MCF 10A (cell line): ENCODE results near the gene MAP3K2. TPM values are rescaled to one million over a fixed set of nuclear protein-coding genes. Genes with fewer than 3 reads are reported as not detected.

Experiments
- BruUV-seq: library from RNA; stranded (reverse); fragments of 400-500 nt; replicated peaks from 2 replicates; lab custom pipeline; 2021; lab: Mats Ljungman, UMichigan
- CTCF ChIA-PET: fragments of 300-600 bp; sonication (Branson Sonifier 250); formaldehyde crosslinking; extraction: SDS; loops from one replicate; lab custom pipeline; 2021; ENCODE audit warnings: antibody characterized with exemption, inconsistent platforms; lab: Yijun Ruan, JAX
- POLR2A ChIA-PET: fragments of 300-600, 350-650 bp; sonication (Branson Sonifier 250); formaldehyde crosslinking; extraction: SDS; loops from one replicate; lab custom pipeline; 2020; ENCODE audit warnings: antibody characterized with exemption, inconsistent platforms; lab: Yijun Ruan, JAX
- DNase-seq: peaks from one replicate; pipeline ENCODE4 v3.0.0-alpha.2; 2018; ENCODE audit not compliant: unreplicated experiment
- H3K27ac Mint-ChIP-seq: one replicate; pipeline ENCODE4 v1.8.0; 2022; ENCODE audit warnings: mild to moderate bottlenecking, low read depth, mixed read lengths; ENCODE audit not compliant: unreplicated experiment
- H3K27me3 Mint-ChIP-seq: one replicate; pipeline ENCODE4 v1.8.0; 2022; ENCODE audit warnings: mixed read lengths; ENCODE audit not compliant: insufficient read depth, unreplicated experiment
- H3K36me3 Mint-ChIP-seq: one replicate; pipeline ENCODE4 v1.8.0; 2022; ENCODE audit warnings: mild to moderate bottlenecking, moderate library complexity, mixed read lengths; ENCODE audit not compliant: insufficient read depth, unreplicated experiment
- H3K4me1 Mint-ChIP-seq: one replicate; pipeline ENCODE4 v1.8.0; 2022; ENCODE audit warnings: mixed read lengths; ENCODE audit not compliant: insufficient read depth, unreplicated experiment
- H3K4me3 Mint-ChIP-seq: one replicate; pipeline ENCODE4 v1.8.0; 2022; ENCODE audit warnings: mild to moderate bottlenecking, moderate library complexity, mixed read lengths; ENCODE audit not compliant: unreplicated experiment
- H3K9me3 Mint-ChIP-seq: one replicate; pipeline ENCODE4 v1.8.0; 2022; ENCODE audit warnings: mixed read lengths; ENCODE audit not compliant: unreplicated experiment
- intact Hi-C: fragments of 100-400 bp; cut with micrococcal nuclease; formaldehyde crosslinking; loops from 2 replicates; pipeline ENCODE4 v1.14.1; 2022
- total RNA-seq: library from RNA; stranded (reverse); gene quantifications from 2 replicates; pipeline ENCODE4 v1.2.3, GENCODE V29; 2022
- TF ChIP-seq, protein P1 (sequence below): fragments of 200-600 bp; IDR thresholded peaks from one replicate; pipeline ENCODE4 v1.8.0; 2022; ENCODE audit warnings: antibody characterized with exemption, mild to moderate bottlenecking; ENCODE audit not compliant: unreplicated experiment

MAP3K2 gene
- total RNA-seq, 1 experiment from 2014 or later, result 62.9 TPM

- Mint-ChIP-seq H3K36me3 (no peaks in the 10 kb centered on the region), H3K4me3 (no peak overlapping the region), H3K27ac (no peak overlapping the region), H3K27me3 (no peaks in the 10 kb centered on the region), H3K9me3 (no peaks in the 10 kb centered on the region), H3K4me1 (peaks cover 22% of the 10 kb centered on the region)
- intact Hi-C loops, result loop anchor here (5.0 kb wide), 1 partner anchor 58 kb away; the partner anchor contains the start of gene PROC
- TF ChIP-seq, protein P1, sequence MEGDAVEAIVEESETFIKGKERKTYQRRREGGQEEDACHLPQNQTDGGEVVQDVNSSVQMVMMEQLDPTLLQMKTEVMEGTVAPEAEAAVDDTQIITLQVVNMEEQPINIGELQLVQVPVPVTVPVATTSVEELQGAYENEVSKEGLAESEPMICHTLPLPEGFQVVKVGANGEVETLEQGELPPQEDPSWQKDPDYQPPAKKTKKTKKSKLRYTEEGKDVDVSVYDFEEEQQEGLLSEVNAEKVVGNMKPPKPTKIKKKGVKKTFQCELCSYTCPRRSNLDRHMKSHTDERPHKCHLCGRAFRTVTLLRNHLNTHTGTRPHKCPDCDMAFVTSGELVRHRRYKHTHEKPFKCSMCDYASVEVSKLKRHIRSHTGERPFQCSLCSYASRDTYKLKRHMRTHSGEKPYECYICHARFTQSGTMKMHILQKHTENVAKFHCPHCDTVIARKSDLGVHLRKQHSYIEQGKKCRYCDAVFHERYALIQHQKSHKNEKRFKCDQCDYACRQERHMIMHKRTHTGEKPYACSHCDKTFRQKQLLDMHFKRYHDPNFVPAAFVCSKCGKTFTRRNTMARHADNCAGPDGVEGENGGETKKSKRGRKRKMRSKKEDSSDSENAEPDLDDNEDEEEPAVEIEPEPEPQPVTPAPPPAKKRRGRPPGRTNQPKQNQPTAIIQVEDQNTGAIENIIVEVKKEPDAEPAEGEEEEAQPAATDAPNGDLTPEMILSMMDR, result no peak
- POLR2A ChIA-PET, result no interaction called here
- no TSS peak for BruUV-seq
- CTCF ChIA-PET, result no interaction called here
- no peak for DNase-seq
These were observed 28.3 kb downstream of the MAP3K2 start for GRCh38 chr2:127359520-127359919.

DNA sequence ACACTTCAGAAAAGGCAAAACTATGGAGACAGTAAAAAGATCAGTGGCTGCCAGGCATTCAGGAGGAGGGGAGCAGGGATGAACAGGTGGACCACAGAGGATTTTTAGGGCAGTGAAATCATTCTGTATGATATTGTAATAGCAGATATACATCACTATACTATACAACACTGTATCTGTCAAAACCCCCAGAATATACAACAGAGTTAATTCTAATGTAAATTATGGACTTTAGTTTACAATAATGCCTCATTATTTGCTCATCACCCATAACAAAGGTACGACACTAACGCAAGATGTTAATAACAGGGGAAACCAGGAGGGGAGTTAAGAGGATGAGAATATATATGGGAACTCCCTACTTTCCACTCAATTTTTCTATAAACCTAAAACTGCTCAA lies 28.8 kb downstream of the MAP3K2 start:
- CTCF ChIA-PET, result no interaction called here
- BruUV-seq, result no TSS peak
- Mint-ChIP-seq H3K9me3 (no peaks in the 10 kb centered on the region), H3K4me3 (no peak overlapping the region), H3K27ac (no peak overlapping the region), H3K36me3 (no peaks in the 10 kb centered on the region), H3K4me1 (peaks cover 22% of the 10 kb centered on the region), H3K27me3 (no peaks in the 10 kb centered on the region)
- DNase-seq, result no peak
- intact Hi-C loops, result loop anchor here (5.0 kb wide), 1 partner anchor 58 kb away; the partner anchor contains the start of gene PROC
- TF ChIP-seq, protein P1, result no peak
- POLR2A ChIA-PET, result no interaction called here

- ChIA-PET POLR2A (interaction anchor here (1.0 kb wide), 1 partner anchor 58 kb away, joined by 3 read pairs; no protein-coding TSS in a partner anchor), CTCF (no interaction called here)
- H3K9me3 Mint-ChIP-seq, result no peaks in the 10 kb centered on the region
- intact Hi-C loops, result loop anchor here (5.0 kb wide), 1 partner anchor 59 kb away; the partner anchor contains the start of gene PROC
- no peak overlapping the region for H3K4me3 Mint-ChIP-seq
- H3K27ac Mint-ChIP-seq, result no peak overlapping the region
- TF ChIP-seq, protein P1, result no peak
- H3K4me1 Mint-ChIP-seq, result peaks cover 16% of the 10 kb centered on the region
- no TSS peak for BruUV-seq
- DNase-seq, result peak; percentile 9
- H3K27me3 Mint-ChIP-seq, result no peaks in the 10 kb centered on the region
- H3K36me3 Mint-ChIP-seq, result no peaks in the 10 kb centered on the region
These were observed 29.7 kb downstream of the MAP3K2 start for GRCh38 chr2:127358044-127358443.

GRCh38 chr2:127357591-127357990 lies 30.2 kb downstream of the MAP3K2 start:
- no peaks in the 10 kb centered on the region for H3K27me3 Mint-ChIP-seq
- H3K9me3 Mint-ChIP-seq, result no peaks in the 10 kb centered on the region
- TF ChIP-seq, protein P1, result no peak
- no TSS peak for BruUV-seq
- peaks cover 16% of the 10 kb centered on the region for H3K4me1 Mint-ChIP-seq
- CTCF ChIA-PET, result interaction anchor here (0.6 kb wide), 1 partner anchor 116 kb away, joined by 3 read pairs; no protein-coding TSS in a partner anchor
- no peak for DNase-seq
- intact Hi-C loops, result loop anchor here (5.0 kb wide), 1 partner anchor 60 kb away; the partner anchor contains the start of gene PROC
- H3K27ac Mint-ChIP-seq, result no peak overlapping the region
- no peaks in the 10 kb centered on the region for H3K36me3 Mint-ChIP-seq
- POLR2A ChIA-PET, result interaction anchor here (1.0 kb wide), 1 partner anchor 58 kb away, joined by 3 read pairs; no protein-coding TSS in a partner anchor
- no peak overlapping the region for H3K4me3 Mint-ChIP-seq
